ENCODE results near the gene SNX3. TPM values are rescaled to one million over a fixed set of nuclear protein-coding genes. Genes with fewer than 3 reads are reported as not detected.
A peak's percentile ranks its signal among the peaks of the same experiment; 100 is the strongest.

The SNX3 gene
- total RNA-seq, 1 experiment from 2014 or later = 158 TPM

GRCh38 chr6:108168090-108168463, 92.8 kb downstream of the SNX3 start:
- H3K4me1 Mint-ChIP-seq (ENCODE audit: low read depth, unreplicated experiment) = no peaks in the 10 kb centered on the region
- H3K9me3 Mint-ChIP-seq (ENCODE audit: low read depth, unreplicated experiment) = no peaks in the 10 kb centered on the region
- H3K4me3 Mint-ChIP-seq (ENCODE audit: low read depth, unreplicated experiment) = peak overlapping the region; percentile 60
- DNase-seq = no peak
- H3K27ac Mint-ChIP-seq (ENCODE audit: unreplicated experiment) = no peak overlapping the region
- intact Hi-C loops (cut with micrococcal nuclease; ENCODE audit: unreplicated experiment) = no loop called here
- no peaks in the 10 kb centered on the region for H3K36me3 Mint-ChIP-seq (ENCODE audit: insufficient read depth, unreplicated experiment)
- CTCF ChIA-PET = interaction anchor here (0.6 kb wide), 1 partner anchor 44 kb away, joined by 5 read pairs; no protein-coding TSS in a partner anchor
- peaks cover 80% of the 10 kb centered on the region for H3K27me3 Mint-ChIP-seq (ENCODE audit: unreplicated experiment)
- no TSS peak for BruUV-seq (replicated peaks)
- TF ChIP-seq CTCF (IDR thresholded peaks at IDR 0.05; ENCODE audit: unreplicated experiment) = no peak

GRCh38 chr6:108167449-108168089, 93.3 kb downstream of the SNX3 start:
- no peak for DNase-seq
- no TSS peak for BruUV-seq (replicated peaks)
- CTCF ChIA-PET = interaction anchor here (0.6 kb wide), 1 partner anchor 45 kb away, joined by 5 read pairs; no protein-coding TSS in a partner anchor
- no peak for TF ChIP-seq CTCF (IDR thresholded peaks at IDR 0.05; ENCODE audit: unreplicated experiment)
- peaks cover 84% of the 10 kb centered on the region for H3K27me3 Mint-ChIP-seq (ENCODE audit: unreplicated experiment)
- no peaks in the 10 kb centered on the region for H3K4me1 Mint-ChIP-seq (ENCODE audit: low read depth, unreplicated experiment)
- H3K4me3 Mint-ChIP-seq (ENCODE audit: low read depth, unreplicated experiment) = no peak overlapping the region
- no peak overlapping the region for H3K27ac Mint-ChIP-seq (ENCODE audit: unreplicated experiment)
- H3K36me3 Mint-ChIP-seq (ENCODE audit: insufficient read depth, unreplicated experiment) = no peaks in the 10 kb centered on the region
- intact Hi-C loops (cut with micrococcal nuclease; ENCODE audit: unreplicated experiment) = no loop called here
- H3K9me3 Mint-ChIP-seq (ENCODE audit: low read depth, unreplicated experiment) = no peaks in the 10 kb centered on the region

- intact Hi-C loops (cut with micrococcal nuclease; ENCODE audit: unreplicated experiment) = no loop called here
- H3K9me3 Mint-ChIP-seq (ENCODE audit: low read depth, unreplicated experiment) = no peaks in the 10 kb centered on the region
- no peak overlapping the region for H3K27ac Mint-ChIP-seq (ENCODE audit: unreplicated experiment)
- DNase-seq = no peak
- no TSS peak for BruUV-seq (replicated peaks)
- H3K36me3 Mint-ChIP-seq (ENCODE audit: insufficient read depth, unreplicated experiment) = no peaks in the 10 kb centered on the region
- CTCF ChIA-PET = interaction anchor here (0.6 kb wide), 1 partner anchor 781 kb away, joined by 3 read pairs; no protein-coding TSS in a partner anchor
- peak overlapping the region; percentile 59 for H3K4me3 Mint-ChIP-seq (ENCODE audit: low read depth, unreplicated experiment)
- peaks cover 84% of the 10 kb centered on the region for H3K27me3 Mint-ChIP-seq (ENCODE audit: unreplicated experiment)
- H3K4me1 Mint-ChIP-seq (ENCODE audit: low read depth, unreplicated experiment) = no peaks in the 10 kb centered on the region
- TF ChIP-seq CTCF (IDR thresholded peaks at IDR 0.05; ENCODE audit: unreplicated experiment) = no peak
Observed at GRCh38 chr6:108166664-108167448, 94.0 kb downstream of the SNX3 start.

- TF ChIP-seq CTCF (IDR thresholded peaks at IDR 0.05; ENCODE audit: unreplicated experiment) = no peak
- H3K36me3 Mint-ChIP-seq (ENCODE audit: insufficient read depth, unreplicated experiment) = no peaks in the 10 kb centered on the region
- intact Hi-C loops (cut with micrococcal nuclease; ENCODE audit: unreplicated experiment) = no loop called here
- no peaks in the 10 kb centered on the region for H3K4me1 Mint-ChIP-seq (ENCODE audit: low read depth, unreplicated experiment)
- CTCF ChIA-PET = no interaction called here
- BruUV-seq (replicated peaks) = no TSS peak
- no peaks in the 10 kb centered on the region for H3K9me3 Mint-ChIP-seq (ENCODE audit: low read depth, unreplicated experiment)
- H3K27me3 Mint-ChIP-seq (ENCODE audit: unreplicated experiment) = peaks cover 84% of the 10 kb centered on the region
- DNase-seq = no peak
- peak within 1 kb of the TSS; percentile 59 for H3K4me3 Mint-ChIP-seq (ENCODE audit: low read depth, unreplicated experiment)
- H3K27ac Mint-ChIP-seq (ENCODE audit: unreplicated experiment) = no peak within 1 kb of the TSS
Observed at GRCh38 chr6:108165714-108166663, 94.9 kb downstream of the SNX3 start, which contains the start of gene NR2E1. NR2E1 (plus strand) TSS chr6:108166022; CDS start chr6:108166766, 744 bp downstream.

Data from Calu3 (cell line).